ENCODE data around the gene PREX1. TPM values are rescaled to one million over a fixed set of nuclear protein-coding genes. Genes with fewer than 3 reads are reported as not detected.

Gene PREX1
- total and polyA plus RNA-seq, 4 donors = 29.5 to 121 (median 69.3) TPM

GRCh38 chr20:48684501-48685041 is 143.2 kb downstream of the PREX1 start:
- TF ChIP-seq, protein P1, sequence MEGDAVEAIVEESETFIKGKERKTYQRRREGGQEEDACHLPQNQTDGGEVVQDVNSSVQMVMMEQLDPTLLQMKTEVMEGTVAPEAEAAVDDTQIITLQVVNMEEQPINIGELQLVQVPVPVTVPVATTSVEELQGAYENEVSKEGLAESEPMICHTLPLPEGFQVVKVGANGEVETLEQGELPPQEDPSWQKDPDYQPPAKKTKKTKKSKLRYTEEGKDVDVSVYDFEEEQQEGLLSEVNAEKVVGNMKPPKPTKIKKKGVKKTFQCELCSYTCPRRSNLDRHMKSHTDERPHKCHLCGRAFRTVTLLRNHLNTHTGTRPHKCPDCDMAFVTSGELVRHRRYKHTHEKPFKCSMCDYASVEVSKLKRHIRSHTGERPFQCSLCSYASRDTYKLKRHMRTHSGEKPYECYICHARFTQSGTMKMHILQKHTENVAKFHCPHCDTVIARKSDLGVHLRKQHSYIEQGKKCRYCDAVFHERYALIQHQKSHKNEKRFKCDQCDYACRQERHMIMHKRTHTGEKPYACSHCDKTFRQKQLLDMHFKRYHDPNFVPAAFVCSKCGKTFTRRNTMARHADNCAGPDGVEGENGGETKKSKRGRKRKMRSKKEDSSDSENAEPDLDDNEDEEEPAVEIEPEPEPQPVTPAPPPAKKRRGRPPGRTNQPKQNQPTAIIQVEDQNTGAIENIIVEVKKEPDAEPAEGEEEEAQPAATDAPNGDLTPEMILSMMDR (IDR thresholded peaks at IDR 0.05; ENCODE audit: control extremely low read depth, extremely low read depth) = no peak
- Histone ChIP-seq H3K9ac (ENCODE audit: insufficient read depth in 1 of 2, low read length in 2 of 2) (no peak overlapping the region), H3K4me3 (no peak overlapping the region), H3K27me3 (ENCODE audit: control insufficient read depth in 3 of 3, insufficient read depth in 3 of 3, low read length in 2 of 3) (no peaks in the 10 kb centered on the region), H3K36me3 (ENCODE audit: control insufficient read depth in 4 of 4, insufficient read depth in 4 of 4, low read length in 4 of 4) (peaks cover 0 to 16% (median 0%) of the 10 kb centered on the region in 4 donors), H3K27ac (ENCODE audit: low read depth in 1 of 2, low read length in 1 of 2) (peak overlapping the region in 1 of 2 donors; percentile 43), H3K9me3 (ENCODE audit: control insufficient read depth in 4 of 4, insufficient read depth in 3 of 4, low read length in 3 of 4) (peaks cover 0 to 2% (median 0%) of the 10 kb centered on the region in 4 donors), H3K4me1 (ENCODE audit: control insufficient read depth in 5 of 5, insufficient read depth in 5 of 5, low read length in 5 of 5) (peaks cover 12 to 49% (median 38%) of the 10 kb centered on the region in 5 donors)
- ATAC-seq (ENCODE audit: insufficient read depth, low FRiP score) = no peak
- WGBS, 2 donors = 54 to 56% methylated on average over 14 of the region's 14 CpGs
- peak in 1 of 3 donors; percentile 40 for DNase-seq

DNA sequence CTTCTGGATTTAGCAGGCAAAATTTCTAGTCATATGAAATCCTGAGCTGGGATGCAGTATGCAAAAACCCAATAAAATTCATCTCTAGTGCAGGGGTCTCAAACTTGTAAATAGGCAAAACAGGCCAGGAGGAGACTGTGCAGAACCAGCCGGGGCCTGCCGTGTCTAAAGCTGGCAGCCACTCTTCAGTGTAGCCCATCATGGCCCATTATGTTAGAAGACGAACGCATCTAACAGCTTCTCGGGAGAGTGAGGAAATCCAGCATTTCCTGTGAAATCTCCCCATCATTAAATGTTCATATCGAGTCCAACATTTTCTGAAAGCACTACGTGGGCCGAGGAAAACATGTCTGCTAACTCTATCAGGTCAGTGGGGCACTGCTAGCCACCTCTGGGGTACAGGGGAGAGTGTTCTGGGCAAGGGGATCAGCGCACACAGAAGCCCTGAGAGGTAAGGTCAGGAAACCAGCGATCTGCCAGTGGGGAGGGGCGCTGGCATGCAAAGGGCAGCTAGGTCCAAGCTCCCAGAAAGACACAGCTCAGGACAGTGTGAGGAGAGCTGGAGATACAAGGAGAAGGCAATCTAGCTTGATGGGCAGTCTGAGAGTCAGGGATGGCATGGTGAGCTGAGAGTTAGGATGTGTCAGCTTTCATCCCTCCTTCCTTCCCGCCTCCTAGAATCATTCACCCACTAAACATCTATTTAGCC is 144.2 kb downstream of the PREX1 start:
- no peak overlapping the region for H3K4me3 ChIP-seq
- no peak for ATAC-seq (ENCODE audit: insufficient read depth, low FRiP score)
- H3K27ac ChIP-seq (ENCODE audit: low read depth in 1 of 2, low read length in 1 of 2) = peak overlapping the region in 1 of 2 donors; percentile 43
- peaks cover 0 to 2% (median 0%) of the 10 kb centered on the region in 4 donors for H3K9me3 ChIP-seq (ENCODE audit: control insufficient read depth in 4 of 4, insufficient read depth in 3 of 4, low read length in 3 of 4)
- H3K9ac ChIP-seq (ENCODE audit: insufficient read depth in 1 of 2, low read length in 2 of 2) = no peak overlapping the region
- H3K27me3 ChIP-seq (ENCODE audit: control insufficient read depth in 3 of 3, insufficient read depth in 3 of 3, low read length in 2 of 3) = no peaks in the 10 kb centered on the region
- H3K4me1 ChIP-seq (ENCODE audit: control insufficient read depth in 5 of 5, insufficient read depth in 5 of 5, low read length in 5 of 5) = peaks cover 12 to 49% (median 38%) of the 10 kb centered on the region in 5 donors
- peaks cover 0 to 21% (median 0%) of the 10 kb centered on the region in 4 donors for H3K36me3 ChIP-seq (ENCODE audit: control insufficient read depth in 4 of 4, insufficient read depth in 4 of 4, low read length in 4 of 4)
- DNase-seq = peak in 2 of 3 donors; percentile 53 to 71
- 51 to 56% methylated on average over 12 of the region's 12 CpGs for WGBS, 2 donors
- TF ChIP-seq, protein P1 (IDR thresholded peaks at IDR 0.05; ENCODE audit: control extremely low read depth, extremely low read depth) = no peak

GRCh38 chr20:48682529-48683363 is 145.1 kb downstream of the PREX1 start:
- DNase-seq (peak; percentile 96 to 98 (median 97)), ATAC-seq (ENCODE audit: insufficient read depth, low FRiP score) (peak; percentile 72)
- TF ChIP-seq, protein P1 (IDR thresholded peaks at IDR 0.05; ENCODE audit: control extremely low read depth, extremely low read depth) = no peak
- Histone ChIP-seq H3K27me3 (ENCODE audit: control insufficient read depth in 3 of 3, insufficient read depth in 3 of 3, low read length in 2 of 3) (no peaks in the 10 kb centered on the region), H3K4me1 (ENCODE audit: control insufficient read depth in 5 of 5, insufficient read depth in 5 of 5, low read length in 5 of 5) (peaks cover 12 to 49% (median 38%) of the 10 kb centered on the region in 5 donors), H3K9ac (ENCODE audit: insufficient read depth in 1 of 2, low read length in 2 of 2) (peak overlapping the region in 1 of 2 donors; percentile 59), H3K36me3 (ENCODE audit: control insufficient read depth in 4 of 4, insufficient read depth in 4 of 4, low read length in 4 of 4) (peaks cover 0 to 23% (median 0%) of the 10 kb centered on the region in 4 donors), H3K4me3 (no peak overlapping the region), H3K9me3 (ENCODE audit: control insufficient read depth in 4 of 4, insufficient read depth in 3 of 4, low read length in 3 of 4) (peaks cover 0 to 2% (median 0%) of the 10 kb centered on the region in 4 donors), H3K27ac (ENCODE audit: low read depth in 1 of 2, low read length in 1 of 2) (peak overlapping the region; percentile 30 to 67)
- WGBS, 2 donors = 27% methylated on average over 18 of the region's 18 CpGs

All from lung (tissue), 12 donors.